Peyer's patch (tissue), 4 donors: ENCODE measurements around the gene ZG16B.

ENCODE experiments used
- CTCF ChIP-seq, 6 experiments: fragments of 450-650 bp in 4 of 6; fragments of 200-600 bp in 2 of 6; sonication (generic) in 1 of 6; IDR thresholded peaks; one replicate each; pipeline ENCODE4 v1.5.1; 2017 to 2019; ENCODE audit warnings: antibody characterized with exemption in 6 of 6, mild to moderate bottlenecking in 3 of 6, moderate library complexity in 1 of 6
- POLR2A ChIP-seq, 2 donors: fragments of 450-650 bp; IDR thresholded peaks; one replicate each; pipeline ENCODE4 v1.5.1; 2017; ENCODE audit warnings: antibody characterized with exemption in 2 of 2, mild to moderate bottlenecking in 2 of 2, moderate library complexity in 2 of 2

GRCh38 chr16:2821487-2822157 lies 8.5 kb upstream of the ZG16B start:
- TF ChIP-seq CTCF (IDR thresholded peaks at IDR 0.05) (no peak), POLR2A (IDR thresholded peaks at IDR 0.05) (no peak)
